ENCODE results near the gene TSPAN4. TPM values are rescaled to one million over a fixed set of nuclear protein-coding genes. Genes with fewer than 3 reads are reported as not detected.

Gene TSPAN4
- total and polyA plus RNA-seq, 9 of the 15 experiments (the other 6 are each of a cell fraction or from before 2014, with no cell fraction given): 0.07 to 31.0 (median 15.7) TPM

GRCh38 chr11:809287-810039, 33.2 kb upstream of the TSPAN4 start, which contains the start of gene RPLP2 (continued):
- TF ChIP-seq NBN (IDR thresholded peaks at IDR 0.05; ENCODE audit: low read depth) (peak; percentile 99), SIN3B (IDR thresholded peaks at IDR 0.05; ENCODE audit: low read depth) (peak; percentile 89), ZNF589 (CRISPR knock-in tag; IDR thresholded peaks at IDR 0.05; ENCODE audit: low read depth) (0 out of 2 replicates have a peak, but pooled peaks have one; percentile 52), PRDM10 (IDR thresholded peaks at IDR 0.05; ENCODE audit: partially characterized antibody) (peak; percentile 55), NFIX (CRISPR knock-in tag; IDR thresholded peaks at IDR 0.05; ENCODE audit: low read depth) (no peak), RREB1 (CRISPR knock-in tag; IDR thresholded peaks at IDR 0.05) (no peak), PYGO2 (tag; IDR thresholded peaks at IDR 0.05) (no peak), THAP7 (CRISPR knock-in tag; IDR thresholded peaks at IDR 0.05) (no peak), TRIM24 (IDR thresholded peaks at IDR 0.05) (peak in 1 of 2 experiments; percentile 58; a peak in 1 of 4 replicates), FOSL1 (tag; conservative IDR thresholded peaks at IDR 0.05) (peak; percentile 58), MBD1 (CRISPR knock-in tag; IDR thresholded peaks at IDR 0.05) (no peak), EHMT2 (IDR thresholded peaks at IDR 0.05) (no peak), SRSF9 (IDR thresholded peaks at IDR 0.05; ENCODE audit: borderline replicate concordance, low read depth, low read length) (no peak), SMC3 (conservative IDR thresholded peaks at IDR 0.05; ENCODE audit: insufficient read depth, low read depth, low read length) (0 out of 2 replicates have a peak, but pooled peaks have one; percentile 6)

All from K562 (cell line).